HepG2 (cell line): ENCODE measurements around the gene PPARA. TPM values are rescaled to one million over a fixed set of nuclear protein-coding genes. Genes with fewer than 3 reads are reported as not detected.

ENCODE experiments used
- ATAC-seq: fragments of 200-7000 bp; cut with Tn5 transposase; 3 replicates; pipeline ENCODE4 v1.9.1; 2020; ENCODE audit warnings: mild to moderate bottlenecking, moderate library complexity
- BruUV-seq: library from RNA; stranded (reverse); fragments of 400-500 nt; replicated peaks from 2 replicates; lab custom pipeline; 2021; lab: Mats Ljungman, UMichigan
- CTCF ChIA-PET: fragments of 300-600 bp; formaldehyde crosslinking; extraction: SDS; loops from one replicate; lab custom pipeline; 2021; ENCODE audit warnings: low total read pairs, inconsistent platforms, low intra/inter-chr PET ratio; lab: Yijun Ruan, JAX
- POLR2A ChIA-PET: fragments of 350-600 bp; sonication (Branson Sonifier 250); formaldehyde crosslinking; loops from one replicate; lab custom pipeline; 2020; ENCODE audit warnings: antibody characterized with exemption, inconsistent platforms; lab: Yijun Ruan, JAX
- DNase-seq: peaks from one replicate; pipeline ENCODE4 v3.0.0-alpha.2; 2015; ENCODE audit warnings: low spot score
- FAIRE-seq: peaks from 3 replicates; lab custom pipeline; 2011; peaks lifted over from hg19 to GRCh38; lab: Jason Lieb, UNC
- H2AFZ ChIP-seq: one replicate; pipeline ENCODE4 v1.6.1; 2011; ENCODE audit warnings: low read length, inconsistent platforms
- H3K27ac ChIP-seq: fragments of 300-600 bp; 3 replicates; pipeline ENCODE4 v1.8.0; 2011; ENCODE audit warnings: mixed run types, mild to moderate bottlenecking, mixed read lengths, low read length, inconsistent platforms; ENCODE audit not compliant: insufficient read depth; ENCODE audit errors: extremely low read length
- H3K27me3 ChIP-seq, 2 experiments: fragments of 200-600 bp in 1 of 2; 2 replicates in 1 of 2; 3 replicates in 1 of 2; pipeline versions ENCODE4 v1.6.0 to v1.8.0; 2011; ENCODE audit warnings: low read length in 2 of 2, mild to moderate bottlenecking in 2 of 2, moderate library complexity in 2 of 2, inconsistent platforms in 1 of 2; ENCODE audit not compliant: insufficient read depth in 2 of 2, control insufficient read depth in 1 of 2
- H3K36me3 ChIP-seq, 2 experiments: fragments of 200-600 bp in 1 of 2; replicated peaks in 1 of 2; 2 replicates in 1 of 2; 3 replicates in 1 of 2; pipeline versions ENCODE4 v1.5.1 to v1.8.0; 2011; ENCODE audit warnings: low read length in 2 of 2, inconsistent platforms in 1 of 2; ENCODE audit not compliant: insufficient read depth in 2 of 2, control insufficient read depth in 1 of 2
- H3K4me1 ChIP-seq: 2 replicates; pipeline ENCODE4 v1.5.1; 2012; ENCODE audit warnings: low read length, inconsistent platforms; ENCODE audit not compliant: insufficient read depth
- H3K4me2 ChIP-seq: 2 replicates; pipeline ENCODE4 v1.6.0; 2011; ENCODE audit warnings: low read depth, low read length, inconsistent platforms
- H3K4me3 ChIP-seq, 3 experiments: fragments of 200-600 bp in 1 of 3; sonication (generic), shearing (Covaris generic) in 1 of 3; replicated peaks in 1 of 3; 2 replicates each; pipeline ENCODE4 v1.5.1; 2011 to 2016; ENCODE audit warnings: low read length in 3 of 3, inconsistent platforms in 2 of 3, low read depth in 2 of 3, mild to moderate bottlenecking in 2 of 3, control low read depth in 1 of 3, mixed read lengths in 1 of 3; ENCODE audit not compliant: insufficient read depth in 1 of 3
- H3K79me2 ChIP-seq: one replicate; pipeline ENCODE4 v1.6.1; 2011; ENCODE audit warnings: low read length, inconsistent platforms; ENCODE audit not compliant: insufficient read depth
- H3K9ac ChIP-seq: 2 replicates; pipeline ENCODE4 v1.6.0; 2011; ENCODE audit warnings: mild to moderate bottlenecking, low read depth, low read length, inconsistent platforms; ENCODE audit not compliant: insufficient read depth
- H3K9me3 ChIP-seq: 2 replicates; pipeline ENCODE4 v1.5.1; 2012; ENCODE audit warnings: mild to moderate bottlenecking, low read length
- H4K20me1 ChIP-seq: 2 replicates; pipeline ENCODE4 v1.6.0; 2011; ENCODE audit warnings: inconsistent platforms, mild to moderate bottlenecking, low read length, moderate library complexity; ENCODE audit not compliant: insufficient read depth
- MAFG ChIP-seq: sonication (generic); formaldehyde crosslinking; IDR thresholded peaks from 2 replicates; pipeline ENCODE4 v1.5.1; 2020; ENCODE audit warnings: mild to moderate bottlenecking, missing genetic modification reagents
- MXI1 ChIP-seq: IDR thresholded peaks from 3 replicates; pipeline ENCODE4 v1.6.1; 2012; ENCODE audit warnings: low read depth, low read length, inconsistent platforms, borderline replicate concordance
- ZBTB33 ChIP-seq: sonication (generic); formaldehyde crosslinking; IDR thresholded peaks from 2 replicates; pipeline ENCODE4 v1.4.0; 2020; ENCODE audit warnings: missing genetic modification reagents
- ZNF280D ChIP-seq: sonication (generic); formaldehyde crosslinking; IDR thresholded peaks from 2 replicates; pipeline ENCODE4 v1.5.1; 2020; ENCODE audit warnings: mild to moderate bottlenecking, missing genetic modification reagents
- ZNF687 ChIP-seq: sonication (generic); formaldehyde crosslinking; IDR thresholded peaks from 2 replicates; pipeline ENCODE4 v1.5.1; 2020; ENCODE audit warnings: mild to moderate bottlenecking, missing genetic modification reagents, moderate library complexity
- WGBS: methylation state at CpG from one replicate; pipeline ENCODE4 v1.1.6; 2017; ENCODE audit warnings: low lambda C conversion rate; 5-methylcytosine and 5-hydroxymethylcytosine counted together
- in situ Hi-C: cut with HindIII; loops from 2 replicates; pipeline ENCODE4 v1.10.0; 2017; ENCODE audit warnings: low pct_unique_long_range_greater_than_20kb; ENCODE audit not compliant: extremely low pct_ligation_motif_present
- intact Hi-C: fragments of 100-400 bp; cut with micrococcal nuclease; formaldehyde crosslinking; loops from one replicate; pipeline ENCODE4 v1.10.0; 2022; ENCODE audit not compliant: unreplicated experiment
- polyA plus RNA-seq, 8 experiments: library from polyadenylated mRNA; depleted of rRNA in 3 of 8; stranded (reverse) in 7 of 8; unstranded in 1 of 8; fragments of >200 nt; fragmentation: Illumina TruSeq in 4 of 8; extraction: Trizol in 4 of 8; gene quantifications; 2 replicates each; pipeline versions ENCODE4 v1.2.1 to v1.2.3, GENCODE V29; 2011 to 2016; ENCODE audit warnings: low read depth in 4 of 8, missing spikeins in 1 of 8, mixed read lengths in 1 of 8; ENCODE audit not compliant: insufficient read depth in 1 of 8
- total RNA-seq, 5 experiments: library from RNA; depleted of rRNA; stranded (reverse); fragments of >200 nt; fragmentation: Illumina TruSeq; extraction: Trizol; gene quantifications; 2 replicates each; pipeline ENCODE4 v1.2.3, GENCODE V29; 2016; ENCODE audit warnings: low read depth in 1 of 5
- TF ChIP-seq, protein P1 (sequence below): sonication (generic); formaldehyde crosslinking; IDR thresholded peaks from 2 replicates; pipeline ENCODE4 v1.4.0; 2020; ENCODE audit warnings: missing genetic modification reagents; ENCODE audit errors: not compliant biosample characterization

PPARA gene
- total and polyA plus RNA-seq, 2 of the 13 experiments (the other 11 are each of a cell fraction or from before 2014, with no cell fraction given), result 18.2 to 24.7 TPM

DNA sequence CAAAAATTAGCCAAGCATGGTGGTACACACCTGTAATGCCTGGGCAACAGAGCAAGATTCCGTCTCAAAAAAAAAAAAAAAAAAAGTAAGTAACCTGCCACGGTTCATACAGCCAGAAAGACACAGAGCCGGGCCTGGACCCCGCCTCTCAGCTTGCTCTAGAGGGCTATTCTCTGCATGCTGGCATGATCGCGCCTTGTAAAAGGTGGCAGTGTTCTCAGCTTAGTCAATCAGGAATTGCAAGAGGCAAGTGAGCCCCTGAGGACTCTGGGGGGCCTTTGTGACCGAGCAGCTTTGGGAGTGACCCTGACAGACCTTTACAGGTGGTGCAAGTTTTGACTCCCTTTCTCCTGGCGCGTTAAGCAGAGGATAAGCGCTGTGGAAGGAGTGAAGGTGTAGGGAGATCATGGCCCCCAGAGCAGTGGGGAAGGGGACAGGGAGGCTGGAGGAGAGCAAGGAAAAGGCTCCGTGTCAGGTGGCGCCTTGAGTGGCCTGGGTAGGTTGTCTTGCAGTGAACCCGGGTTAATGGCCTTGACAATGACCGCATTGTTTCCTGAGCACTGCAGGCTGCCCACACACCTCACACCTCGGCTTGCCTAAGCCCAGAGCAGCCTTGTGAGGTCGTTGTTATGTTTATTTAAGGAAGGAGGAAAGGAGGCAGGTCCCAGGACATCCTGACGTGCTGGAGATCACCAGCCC lies 50.9 kb downstream of the PPARA start:
- H4K20me1 ChIP-seq, result peaks cover 9% of the 10 kb centered on the region; the same call in 1 of the 2 replicates
- intact Hi-C loops (no loop called here), in situ Hi-C loops (no loop called here)
- peaks cover 17% of the 10 kb centered on the region for H3K4me1 ChIP-seq
- no peaks in the 10 kb centered on the region for H3K79me2 ChIP-seq
- DNase-seq (peak; percentile 61), ATAC-seq (peak; percentile 75), FAIRE-seq (peak; percentile 79)
- WGBS, result 59% methylated on average over 15 of the region's 17 CpGs
- H2AFZ ChIP-seq, result no peak overlapping the region
- no peak overlapping the region for H3K4me2 ChIP-seq
- no peak overlapping the region for H3K27ac ChIP-seq
- no peaks in the 10 kb centered on the region for H3K27me3 ChIP-seq
- ChIA-PET POLR2A (interaction anchor here (0.8 kb wide), 1 partner anchor 73 kb away, joined by 7 read pairs; no protein-coding TSS in a partner anchor), CTCF (no interaction called here)
- BruUV-seq, result TSS peak; percentile 27
- no peak overlapping the region for H3K9ac ChIP-seq
- H3K4me3 ChIP-seq, result no peak overlapping the region
- H3K36me3 ChIP-seq, result peaks cover 1 to 36% of the 10 kb centered on the region in 2 experiments; a peak in 4 of 5 replicates
- no peaks in the 10 kb centered on the region for H3K9me3 ChIP-seq
- no peak for TF ChIP-seq MXI1
- peak; percentile 37 for TF ChIP-seq ZNF687
- TF ChIP-seq, protein P1, sequence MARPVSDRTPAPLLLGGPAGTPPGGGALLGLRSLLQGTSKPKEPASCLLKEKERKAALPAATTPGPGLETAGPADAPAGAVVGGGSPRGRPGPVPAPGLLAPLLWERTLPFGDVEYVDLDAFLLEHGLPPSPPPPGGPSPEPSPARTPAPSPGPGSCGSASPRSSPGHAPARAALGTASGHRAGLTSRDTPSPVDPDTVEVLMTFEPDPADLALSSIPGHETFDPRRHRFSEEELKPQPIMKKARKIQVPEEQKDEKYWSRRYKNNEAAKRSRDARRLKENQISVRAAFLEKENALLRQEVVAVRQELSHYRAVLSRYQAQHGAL (CRISPR knock-in tag), result no peak
- TF ChIP-seq MAFG (CRISPR knock-in tag), result no peak
- no peak for TF ChIP-seq ZNF280D (CRISPR knock-in tag)
- TF ChIP-seq ZBTB33 (CRISPR knock-in tag), result peak; percentile 54; the same call in 1 of the 2 replicates
